Activated CD4-positive, alpha-beta T cell treated with anti-CD3 and anti-CD28 coated beads, Interleukin-2, amount 10 ng/mL, durations not matched to agents 7 days and 5 days (primary cell): Measurements from ENCODE around the gene PLSCR4. TPM values are rescaled to one million over a fixed set of nuclear protein-coding genes. Genes with fewer than 3 reads are reported as not detected.
A peak's percentile ranks its signal among the peaks of the same experiment; 100 is the strongest.
"Not testable (repeated sequence)": the region's sequence is repeated elsewhere in the genome, so short reads cannot be mapped to it uniquely, and the experiment has no call there.

Experiments used
- CTCF ChIA-PET: fragments of 350-600 bp; sonication (Branson Sonifier 250); formaldehyde crosslinking; loops from one replicate; lab custom pipeline; 2021; ENCODE audit warnings: antibody characterized with exemption; lab: Charles Lee
- POLR2A ChIA-PET: fragments of 350-600 bp; sonication (Branson Sonifier 250); formaldehyde crosslinking; loops from one replicate; lab custom pipeline; 2021; ENCODE audit warnings: antibody characterized with exemption; lab: Charles Lee
- DNase-seq: peaks from one replicate; pipeline ENCODE4 v3.0.0-alpha.2; 2020
- H3K27ac Mint-ChIP-seq: one replicate; pipeline ENCODE4 v1.8.0; 2021; ENCODE audit warnings: mild to moderate bottlenecking, moderate library complexity, mixed read lengths
- H3K27me3 Mint-ChIP-seq: one replicate; pipeline ENCODE4 v1.8.0; 2021; ENCODE audit warnings: mixed read lengths
- H3K36me3 Mint-ChIP-seq: one replicate; pipeline ENCODE4 v1.8.0; 2021; ENCODE audit warnings: low read depth, mixed read lengths
- H3K4me1 Mint-ChIP-seq: one replicate; pipeline ENCODE4 v1.8.0; 2021; ENCODE audit warnings: mixed read lengths
- H3K4me3 Mint-ChIP-seq: one replicate; pipeline ENCODE4 v1.8.0; 2021; ENCODE audit warnings: mild to moderate bottlenecking, moderate library complexity, mixed read lengths
- H3K9me3 Mint-ChIP-seq: one replicate; pipeline ENCODE4 v1.8.0; 2021; ENCODE audit warnings: mixed read lengths
- total RNA-seq, 2 experiments: library from RNA; stranded (reverse); gene quantifications; one replicate each; pipeline ENCODE4 v1.2.3, GENCODE V29; 2021

Gene PLSCR4
- total RNA-seq, 2 experiments from 2014 or later, result 0.12 TPM; not detected in 1

GRCh38 chr3:146268535-146269219 lies 17.8 kb upstream of the PLSCR4 start:
- no peaks in the 10 kb centered on the region for H3K9me3 Mint-ChIP-seq
- no peak overlapping the region for H3K27ac Mint-ChIP-seq
- no peaks in the 10 kb centered on the region for H3K4me1 Mint-ChIP-seq
- no peak overlapping the region for H3K4me3 Mint-ChIP-seq
- H3K27me3 Mint-ChIP-seq, result peaks cover 9% of the 10 kb centered on the region
- no peak for DNase-seq
- POLR2A ChIA-PET, result no interaction called here
- CTCF ChIA-PET, result no interaction called here
- no peaks in the 10 kb centered on the region for H3K36me3 Mint-ChIP-seq

DNA sequence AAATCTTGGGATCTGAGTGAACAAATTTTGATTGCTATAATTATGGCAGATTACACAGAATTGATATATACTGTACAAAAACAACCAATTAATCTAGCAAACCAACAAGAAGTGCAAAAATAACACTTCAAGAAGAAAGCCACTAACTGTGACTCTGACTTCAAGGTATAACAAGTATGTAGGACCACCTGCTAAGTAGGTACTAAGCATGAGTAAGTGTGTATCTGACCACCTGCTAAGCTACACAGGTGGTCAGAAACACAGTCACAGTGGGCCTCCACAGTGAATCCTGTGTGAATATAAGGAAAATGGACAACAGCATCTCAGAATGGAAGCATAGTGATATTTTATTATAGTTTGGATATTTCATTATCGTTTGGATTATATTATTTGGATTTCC lies 14.8 kb upstream of the PLSCR4 start:
- Mint-ChIP-seq H3K4me3 (no peak overlapping the region), H3K36me3 (no peaks in the 10 kb centered on the region), H3K9me3 (no peaks in the 10 kb centered on the region), H3K27me3 (peaks cover 17% of the 10 kb centered on the region), H3K4me1 (no peaks in the 10 kb centered on the region), H3K27ac (no peak overlapping the region)
- DNase-seq, result no peak
- CTCF ChIA-PET, result no interaction called here
- POLR2A ChIA-PET, result no interaction called here

DNA sequence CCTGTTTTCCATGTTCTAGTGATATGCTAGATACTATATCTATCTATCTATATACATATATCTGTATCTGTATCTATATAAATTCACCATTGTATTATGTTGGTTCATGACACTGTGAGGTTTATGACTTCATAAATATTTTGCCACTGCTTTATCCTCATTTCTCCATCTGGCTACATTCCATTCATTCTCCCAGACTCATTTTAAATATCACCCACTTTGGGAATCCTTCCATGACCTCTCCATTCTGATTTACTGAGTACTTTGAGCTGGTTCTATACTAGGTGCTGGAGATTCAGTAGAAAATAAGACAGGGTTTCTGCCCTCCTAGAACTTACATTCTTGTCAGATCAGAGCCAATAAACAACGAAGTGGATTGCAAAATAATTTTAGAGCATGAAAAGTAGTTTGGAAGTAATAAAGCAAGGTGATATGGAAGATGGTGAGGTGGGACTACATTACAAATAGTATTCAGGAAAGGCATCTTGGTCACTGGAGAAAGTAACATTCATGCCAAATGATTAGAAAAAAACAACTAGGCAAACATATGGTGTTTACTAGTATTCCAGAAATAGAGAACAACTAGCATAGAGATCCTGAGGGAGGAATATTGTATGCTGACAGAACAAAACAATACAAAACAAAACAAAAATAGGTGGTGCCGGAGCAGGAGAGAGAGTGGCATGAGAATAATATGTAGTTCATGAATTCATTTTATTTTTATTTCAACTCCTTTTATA lies 11.6 kb upstream of the PLSCR4 start:
- no peak for DNase-seq
- no peaks in the 10 kb centered on the region for H3K9me3 Mint-ChIP-seq
- H3K4me1 Mint-ChIP-seq, result no peaks in the 10 kb centered on the region
- H3K36me3 Mint-ChIP-seq, result no peaks in the 10 kb centered on the region
- peaks cover 19% of the 10 kb centered on the region for H3K27me3 Mint-ChIP-seq
- H3K4me3 Mint-ChIP-seq, result no peak overlapping the region
- H3K27ac Mint-ChIP-seq, result no peak overlapping the region
- ChIA-PET CTCF (no interaction called here), POLR2A (no interaction called here)

DNA sequence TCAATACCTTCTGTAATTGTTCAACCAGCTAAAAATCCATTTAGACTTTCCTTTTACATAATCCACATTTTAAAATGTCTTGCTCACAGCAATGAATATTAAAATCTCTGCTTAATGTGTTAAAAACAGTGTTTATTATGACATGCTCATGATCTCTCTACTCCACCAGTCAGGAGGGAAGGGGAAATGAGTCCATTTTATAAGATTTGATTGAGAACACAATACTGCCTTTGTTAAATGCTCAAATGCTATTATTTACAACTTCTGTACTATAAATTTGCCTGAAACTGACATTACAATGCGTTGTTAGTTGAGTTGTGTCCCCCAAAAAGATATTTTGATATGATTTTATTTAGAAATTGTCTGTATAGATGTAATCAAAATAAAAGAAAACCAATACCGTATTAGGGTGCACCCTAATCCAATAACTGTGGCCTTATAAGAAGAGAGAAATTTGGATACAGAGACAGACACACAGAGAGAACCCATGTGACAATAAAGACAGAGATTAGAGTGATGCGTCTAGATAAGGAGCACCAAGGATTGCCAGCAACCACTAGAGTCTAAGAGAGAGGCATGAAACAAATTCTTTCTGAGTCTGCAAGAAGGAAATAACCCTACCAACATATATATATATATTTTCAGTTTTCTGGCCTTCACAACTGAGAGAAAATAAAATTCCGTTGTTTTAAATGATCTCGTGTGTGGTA lies 9.1 kb upstream of the PLSCR4 start:
- DNase-seq, result no peak
- no peaks in the 10 kb centered on the region for H3K9me3 Mint-ChIP-seq
- POLR2A ChIA-PET, result no interaction called here
- H3K27me3 Mint-ChIP-seq, result peaks cover 21% of the 10 kb centered on the region
- H3K36me3 Mint-ChIP-seq, result no peaks in the 10 kb centered on the region
- H3K27ac Mint-ChIP-seq, result no peak overlapping the region
- H3K4me3 Mint-ChIP-seq, result no peak overlapping the region
- no peaks in the 10 kb centered on the region for H3K4me1 Mint-ChIP-seq
- CTCF ChIA-PET, result no interaction called here

DNA sequence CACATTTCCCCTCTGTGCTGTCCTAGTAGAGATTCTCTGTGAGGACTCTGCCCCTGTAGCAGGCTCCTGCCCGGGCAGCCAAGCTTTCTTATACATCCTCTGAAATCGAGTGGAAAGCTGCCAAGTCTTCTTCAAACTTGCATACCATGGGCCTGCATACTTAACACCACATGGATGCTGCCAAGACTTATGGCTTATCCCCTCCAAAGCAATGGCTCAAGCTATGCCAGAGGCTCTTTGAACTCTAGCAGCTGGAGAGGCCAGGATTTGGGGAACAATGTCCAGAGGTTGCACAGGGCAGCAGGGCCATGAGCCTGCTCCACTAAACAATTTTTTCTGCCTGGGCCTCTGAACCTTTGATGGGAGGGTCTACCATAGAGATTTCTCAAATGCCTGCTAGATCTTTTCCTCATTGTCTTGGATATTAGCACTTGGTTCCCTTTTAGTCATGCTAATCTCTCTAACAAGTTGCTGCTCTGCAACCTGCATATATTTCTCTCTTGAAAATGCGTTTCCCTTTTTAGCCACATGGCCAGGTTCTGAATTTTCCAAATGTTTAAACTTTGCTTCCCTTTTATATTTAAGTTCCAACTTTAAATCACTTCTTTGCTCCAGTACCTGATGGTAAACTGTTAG lies 6.1 kb upstream of the PLSCR4 start:
- POLR2A ChIA-PET, result no interaction called here
- no peaks in the 10 kb centered on the region for H3K9me3 Mint-ChIP-seq
- no peaks in the 10 kb centered on the region for H3K36me3 Mint-ChIP-seq
- H3K4me3 Mint-ChIP-seq, result no peak overlapping the region
- H3K4me1 Mint-ChIP-seq, result no peaks in the 10 kb centered on the region
- CTCF ChIA-PET, result no interaction called here
- no peak for DNase-seq
- H3K27ac Mint-ChIP-seq, result no peak overlapping the region
- peaks cover 26% of the 10 kb centered on the region for H3K27me3 Mint-ChIP-seq

DNA sequence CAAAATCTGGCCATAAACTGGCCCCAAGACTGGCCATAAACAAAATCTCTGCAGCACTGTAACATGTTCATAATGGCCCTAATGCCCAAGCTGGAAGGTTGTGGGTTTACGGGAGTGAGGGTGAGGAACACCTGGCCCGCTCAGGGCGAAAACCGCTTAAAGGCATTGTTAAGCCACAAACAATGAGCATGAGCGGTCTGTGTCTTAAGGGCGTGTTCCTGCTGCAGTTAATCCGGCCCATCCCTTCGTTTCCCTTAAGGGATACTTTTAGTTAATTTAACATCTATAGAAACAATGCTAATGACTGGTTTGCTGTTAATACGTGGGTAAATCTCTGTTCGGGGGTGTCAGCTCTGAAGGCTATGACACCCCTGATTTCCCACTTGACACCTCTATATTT lies 1.5 kb upstream of the PLSCR4 start:
- POLR2A ChIA-PET, H3K27ac Mint-ChIP-seq, H3K4me3 Mint-ChIP-seq, H3K36me3 Mint-ChIP-seq, CTCF ChIA-PET, H3K4me1 Mint-ChIP-seq, DNase-seq, H3K9me3 Mint-ChIP-seq: not testable (repeated sequence)
- H3K27me3 Mint-ChIP-seq, result peaks cover 43% of the 10 kb centered on the region

- peaks cover 45% of the 10 kb centered on the region for H3K27me3 Mint-ChIP-seq
- DNase-seq, result no peak
- POLR2A ChIA-PET, result no interaction called here
- no peaks in the 10 kb centered on the region for H3K9me3 Mint-ChIP-seq
- no peak overlapping the region for H3K27ac Mint-ChIP-seq
- H3K4me3 Mint-ChIP-seq, result peak overlapping the region; percentile 68
- H3K4me1 Mint-ChIP-seq, result peaks cover 5% of the 10 kb centered on the region
- no peaks in the 10 kb centered on the region for H3K36me3 Mint-ChIP-seq
- CTCF ChIA-PET, result no interaction called here
Measured at GRCh38 chr3:146249921-146250320, 984 bp downstream of the PLSCR4 start.

- CTCF ChIA-PET, result no interaction called here
- Mint-ChIP-seq H3K27ac (no peak overlapping the region), H3K27me3 (peaks cover 36% of the 10 kb centered on the region), H3K4me1 (peaks cover 5% of the 10 kb centered on the region), H3K36me3 (no peaks in the 10 kb centered on the region), H3K9me3 (no peaks in the 10 kb centered on the region), H3K4me3 (no peak overlapping the region)
- POLR2A ChIA-PET, result no interaction called here
- DNase-seq, result no peak
Measured at GRCh38 chr3:146247911-146248310, 3.0 kb downstream of the PLSCR4 start.

DNA sequence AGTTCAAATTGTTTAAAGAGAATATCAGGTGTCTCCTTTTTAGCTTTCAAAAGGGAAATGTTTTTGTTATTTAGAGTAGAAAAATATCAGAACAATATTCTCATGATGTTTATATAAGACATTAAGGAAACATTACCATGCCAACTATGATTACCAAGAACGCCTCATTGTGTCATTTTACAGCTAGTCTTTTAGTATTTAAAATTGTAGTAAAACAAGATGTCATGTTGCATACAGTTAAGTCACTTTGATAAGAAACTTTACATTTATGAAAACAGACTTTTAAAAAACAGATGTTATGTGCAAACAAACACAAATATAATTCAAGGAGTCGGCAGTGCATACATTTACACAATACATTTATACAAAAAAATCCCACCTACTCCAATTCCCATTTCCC lies 4.4 kb downstream of the PLSCR4 start:
- DNase-seq, result no peak
- Mint-ChIP-seq H3K4me3 (no peak overlapping the region), H3K36me3 (no peaks in the 10 kb centered on the region), H3K4me1 (peaks cover 5% of the 10 kb centered on the region), H3K27me3 (peaks cover 25% of the 10 kb centered on the region), H3K27ac (no peak overlapping the region), H3K9me3 (no peaks in the 10 kb centered on the region)
- POLR2A ChIA-PET, result no interaction called here
- CTCF ChIA-PET, result no interaction called here

DNA sequence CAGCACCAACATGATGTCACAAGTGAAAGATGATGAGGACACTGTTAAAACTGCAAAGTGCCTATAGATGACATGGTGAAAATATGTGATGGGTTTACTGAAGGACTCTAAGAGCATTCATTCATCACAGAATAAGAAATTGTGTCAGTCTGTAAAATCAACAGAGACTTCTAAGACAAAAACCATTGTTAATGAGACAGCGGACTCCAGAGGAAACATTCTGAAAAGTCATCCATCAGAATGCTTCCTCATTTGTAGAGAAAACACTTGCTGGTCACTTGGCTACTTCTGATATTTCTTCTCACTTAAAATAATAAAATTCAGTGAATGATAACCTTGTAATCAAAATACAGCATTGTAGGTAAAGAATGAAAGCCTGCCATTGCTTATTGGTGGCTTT lies 7.3 kb downstream of the PLSCR4 start:
- H3K27ac Mint-ChIP-seq, result no peak overlapping the region
- no peaks in the 10 kb centered on the region for H3K36me3 Mint-ChIP-seq
- no peaks in the 10 kb centered on the region for H3K4me1 Mint-ChIP-seq
- peaks cover 13% of the 10 kb centered on the region for H3K27me3 Mint-ChIP-seq
- POLR2A ChIA-PET, result no interaction called here
- CTCF ChIA-PET, result no interaction called here
- H3K4me3 Mint-ChIP-seq, result no peak overlapping the region
- DNase-seq, result no peak
- no peaks in the 10 kb centered on the region for H3K9me3 Mint-ChIP-seq

GRCh38 chr3:146241523-146242240 lies 9.2 kb downstream of the PLSCR4 start:
- H3K4me3 Mint-ChIP-seq, result no peak overlapping the region
- DNase-seq, result no peak
- ChIA-PET POLR2A (no interaction called here), CTCF (no interaction called here)
- H3K36me3 Mint-ChIP-seq, result no peaks in the 10 kb centered on the region
- peaks cover 3% of the 10 kb centered on the region for H3K9me3 Mint-ChIP-seq
- H3K27ac Mint-ChIP-seq, result no peak overlapping the region
- peaks cover 2% of the 10 kb centered on the region for H3K27me3 Mint-ChIP-seq
- H3K4me1 Mint-ChIP-seq, result no peaks in the 10 kb centered on the region

DNA sequence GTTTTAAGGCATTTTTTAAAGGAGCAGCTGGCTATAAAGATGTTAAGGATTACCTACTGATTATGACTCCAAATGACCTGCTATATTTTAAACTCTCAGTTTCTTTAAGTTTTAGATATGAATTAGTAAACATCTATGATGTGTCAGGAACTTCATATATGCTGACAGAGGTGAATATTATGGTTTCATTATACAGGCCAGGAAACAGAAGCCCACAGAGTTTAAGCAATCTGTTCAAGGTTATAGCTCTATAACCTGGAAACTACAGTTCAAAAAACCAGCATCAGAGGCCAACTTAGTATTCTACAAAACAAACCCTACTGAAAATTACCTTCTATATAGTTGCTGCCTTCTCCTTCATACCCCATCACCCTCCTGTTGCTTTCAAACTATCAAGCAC lies 17.4 kb downstream of the PLSCR4 start:
- no peaks in the 10 kb centered on the region for H3K4me1 Mint-ChIP-seq
- ChIA-PET CTCF (no interaction called here), POLR2A (no interaction called here)
- no peak overlapping the region for H3K27ac Mint-ChIP-seq
- H3K27me3 Mint-ChIP-seq, result peaks cover 2% of the 10 kb centered on the region
- H3K4me3 Mint-ChIP-seq, result no peak overlapping the region
- peaks cover 13% of the 10 kb centered on the region for H3K9me3 Mint-ChIP-seq
- DNase-seq, result no peak
- H3K36me3 Mint-ChIP-seq, result no peaks in the 10 kb centered on the region
